Limb (tissue), 2 donors: ENCODE data around the gene HOMER1.

Source experiments
- DNase-seq, 2 donors: peaks; one replicate each; pipeline ENCODE4 v3.0.0-alpha.2; 2016; ENCODE audit errors: extremely low spot score in 2 of 2

HOMER1 gene

GRCh38 chr5:79513704-79514390 lies at the start of gene HOMER1:
TSS of gene HOMER1 (minus strand) at chr5:79514134. CDS start at chr5:79512774, 1,360 bp downstream.
- DNase-seq: peak; percentile 72 to 95

DNA sequence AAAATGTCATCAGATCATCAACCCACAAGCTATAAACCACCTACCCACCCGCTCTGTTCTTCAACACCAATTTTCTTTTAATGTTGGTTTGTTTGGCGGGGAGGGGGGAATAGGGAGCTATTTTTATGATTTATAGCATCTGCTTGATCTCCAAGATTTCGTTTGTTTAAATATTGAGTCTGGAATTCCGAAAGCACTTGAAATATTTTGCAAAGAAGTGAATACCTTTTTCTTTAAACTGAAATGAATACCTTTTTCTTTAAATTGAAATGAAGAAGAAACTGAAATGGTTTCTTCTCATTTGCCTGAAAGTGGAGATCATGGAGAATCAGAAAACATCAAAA lies 49.3 kb upstream of the HOMER1 start:
- DNase-seq: no peak

DNA sequence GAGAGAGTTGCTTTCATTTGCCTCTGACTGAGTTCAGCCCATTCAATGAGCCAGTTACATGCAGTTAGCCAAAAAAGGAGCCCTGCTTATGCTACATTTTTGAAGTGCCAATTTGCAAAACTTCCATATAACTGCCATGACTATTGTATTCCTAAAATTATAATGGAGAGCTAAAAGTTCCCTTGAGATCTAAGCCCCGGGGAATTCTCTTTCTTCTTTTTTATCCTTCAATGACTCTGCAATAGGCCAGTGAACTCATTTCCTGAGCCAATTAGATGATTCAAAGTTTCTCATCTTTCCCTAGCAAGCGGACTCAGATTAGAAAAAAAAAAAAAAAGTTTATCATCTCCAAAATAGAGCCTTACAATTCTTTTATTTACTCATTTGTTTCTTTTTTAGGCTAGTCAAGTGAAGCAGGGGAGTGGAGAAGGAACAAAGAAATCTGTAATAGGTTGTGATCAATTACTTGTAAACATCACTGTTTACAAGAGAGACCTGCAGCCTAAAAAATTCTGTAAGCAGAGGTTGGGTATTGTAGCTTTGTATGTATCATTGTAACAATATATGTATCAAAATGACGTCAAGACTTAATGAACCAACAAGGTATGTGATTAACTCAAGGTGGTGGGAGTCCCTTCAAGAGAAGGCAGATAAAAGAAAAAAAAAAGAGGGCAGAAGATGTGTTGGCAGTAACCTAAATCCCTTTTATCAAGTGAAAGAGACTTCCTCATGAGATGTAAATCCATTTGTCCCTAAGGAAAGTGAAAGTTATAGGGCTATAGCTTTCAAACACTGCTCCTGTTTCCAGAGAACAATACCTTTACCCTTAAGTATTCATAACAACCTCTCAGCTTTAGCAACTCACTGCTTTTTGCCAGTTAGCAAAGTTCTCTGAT lies 48.7 kb upstream of the HOMER1 start:
- DNase-seq: no peak

GRCh38 chr5:79561525-79561893 lies 47.6 kb upstream of the HOMER1 start:
- DNase-seq: no peak

GRCh38 chr5:79560771-79561524 lies 47.0 kb upstream of the HOMER1 start:
- DNase-seq: no peak

- DNase-seq: no peak
These were observed 41.5 kb upstream of the HOMER1 start for GRCh38 chr5:79555418-79555817.

DNA sequence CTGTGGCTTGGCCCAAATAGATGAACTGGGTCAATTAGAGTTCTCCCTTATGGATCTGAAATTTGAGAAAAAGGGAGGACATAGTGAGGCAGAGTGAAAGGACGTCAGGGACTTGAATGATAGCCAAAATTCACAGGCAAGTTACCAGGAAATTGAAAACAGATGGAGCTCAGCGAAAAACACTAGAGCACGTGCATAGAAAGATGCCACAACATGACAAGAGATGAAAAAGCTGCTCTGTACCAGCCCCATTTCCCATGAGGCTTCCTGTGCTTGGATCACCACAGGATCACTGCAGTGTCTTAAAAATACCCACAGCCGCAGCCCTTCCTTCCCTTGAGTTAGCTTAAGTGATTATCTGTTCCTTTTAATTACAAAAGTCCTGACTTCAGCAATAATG lies 39.0 kb upstream of the HOMER1 start:
- peak in 1 of 2 donors; percentile 16 for DNase-seq

DNA sequence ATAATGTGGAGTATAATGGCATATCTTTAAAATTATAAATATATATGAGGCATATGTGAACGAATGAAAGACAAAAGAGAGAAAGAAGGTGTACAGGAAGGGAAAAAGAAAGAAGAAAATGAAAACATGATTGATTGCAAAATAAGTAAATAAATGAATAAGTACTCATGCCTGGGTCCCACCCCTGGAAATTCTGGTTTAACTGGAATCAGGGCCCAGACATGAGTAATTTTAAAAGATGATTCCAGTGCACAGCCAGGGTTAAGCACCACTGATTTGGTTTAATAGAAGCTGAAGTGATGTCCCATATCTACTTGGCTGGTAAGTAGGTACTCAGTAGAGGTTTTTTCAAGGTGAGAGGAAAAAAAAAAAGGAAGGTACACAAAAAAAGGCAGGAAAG lies 34.0 kb upstream of the HOMER1 start:
- DNase-seq: no peak

DNA sequence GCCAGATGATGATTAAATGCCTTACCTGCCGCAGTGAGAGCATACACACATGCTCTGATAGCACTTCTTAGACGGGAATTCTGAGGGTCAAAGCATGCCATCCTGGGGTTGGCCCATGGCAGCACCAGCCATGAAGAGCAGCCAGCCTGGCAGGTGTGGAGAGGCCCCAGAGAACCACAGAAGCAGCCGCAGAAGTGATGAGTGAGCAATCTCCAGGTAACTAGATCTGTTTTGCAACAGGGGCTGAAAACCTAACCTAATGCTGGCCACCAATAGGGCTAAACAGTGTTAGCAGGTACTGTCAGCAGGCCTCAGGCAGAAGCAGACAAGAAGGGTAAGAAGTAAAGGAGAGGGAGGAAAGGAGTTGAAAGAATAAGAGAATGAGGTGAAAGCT lies 33.5 kb upstream of the HOMER1 start:
- DNase-seq: no peak

GRCh38 chr5:79546782-79547428 lies 33.0 kb upstream of the HOMER1 start:
- DNase-seq: no peak

DNA sequence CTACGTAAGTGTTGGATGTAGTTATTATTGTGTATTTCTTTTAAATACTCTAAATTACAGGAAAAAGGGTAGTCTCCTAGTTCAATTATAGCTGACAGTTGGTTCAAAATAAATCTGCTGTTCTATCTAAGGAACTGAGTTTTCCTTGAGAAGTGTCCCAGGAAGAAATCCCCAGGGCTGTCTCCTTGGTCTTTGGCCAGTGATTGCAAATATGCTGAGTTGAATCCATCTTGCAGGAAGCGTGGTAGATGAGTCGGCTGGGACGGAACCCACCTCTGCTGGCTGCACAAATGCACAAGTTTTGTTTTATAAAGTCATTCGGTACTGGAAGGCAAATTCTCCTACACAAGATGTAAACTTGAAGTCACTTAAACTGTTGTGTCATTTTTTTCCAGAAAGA lies 30.2 kb upstream of the HOMER1 start:
- no peak for DNase-seq

GRCh38 chr5:79540939-79541338 lies 27.0 kb upstream of the HOMER1 start:
- DNase-seq: no peak

- no peak for DNase-seq
These were observed 22.4 kb upstream of the HOMER1 start for GRCh38 chr5:79536193-79536906.

- DNase-seq: no peak
These were observed 21.7 kb upstream of the HOMER1 start for GRCh38 chr5:79535477-79536192.

- DNase-seq: no peak
These were observed 15.2 kb upstream of the HOMER1 start for GRCh38 chr5:79529110-79529509.

DNA sequence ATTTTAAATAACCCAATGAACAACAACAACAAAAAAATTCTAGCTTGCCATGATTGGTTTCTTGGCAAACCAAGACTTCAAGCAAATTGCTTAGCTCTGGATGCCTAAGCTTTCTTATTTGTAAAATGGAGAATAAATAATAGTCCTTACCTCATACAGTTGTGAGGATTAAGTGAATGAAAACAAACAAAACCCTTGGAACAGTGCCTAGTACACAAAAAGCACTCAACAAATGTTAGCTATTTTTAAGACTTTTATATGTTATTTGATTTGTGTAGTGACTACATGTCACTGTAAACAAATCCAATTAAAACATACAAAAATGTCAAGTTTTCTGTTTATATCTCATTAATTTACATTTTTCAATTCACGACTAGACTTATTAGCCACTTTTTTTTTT lies 13.5 kb upstream of the HOMER1 start:
- DNase-seq: no peak

- DNase-seq: no peak
These were observed 13.0 kb upstream of the HOMER1 start for GRCh38 chr5:79526928-79527327.

DNA sequence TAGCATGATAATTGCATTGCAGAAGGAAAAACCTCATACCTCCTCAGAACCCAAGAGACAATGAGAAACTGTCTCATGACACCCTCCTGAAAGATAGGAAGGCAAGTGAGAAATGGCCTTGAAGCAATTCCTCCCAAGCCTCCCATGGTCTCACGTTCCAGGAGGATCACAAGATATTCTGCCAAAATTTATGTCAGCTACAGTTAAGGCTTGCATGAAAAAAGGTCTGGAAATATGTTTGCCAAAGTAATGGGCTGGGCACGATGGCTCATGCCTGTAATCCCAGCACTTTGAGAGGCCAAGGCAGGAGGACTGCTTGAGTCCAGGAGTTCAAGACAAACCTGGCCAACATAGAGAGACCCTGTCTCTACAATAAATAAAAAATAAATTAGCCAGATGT lies 12.6 kb upstream of the HOMER1 start:
- DNase-seq: no peak

DNA sequence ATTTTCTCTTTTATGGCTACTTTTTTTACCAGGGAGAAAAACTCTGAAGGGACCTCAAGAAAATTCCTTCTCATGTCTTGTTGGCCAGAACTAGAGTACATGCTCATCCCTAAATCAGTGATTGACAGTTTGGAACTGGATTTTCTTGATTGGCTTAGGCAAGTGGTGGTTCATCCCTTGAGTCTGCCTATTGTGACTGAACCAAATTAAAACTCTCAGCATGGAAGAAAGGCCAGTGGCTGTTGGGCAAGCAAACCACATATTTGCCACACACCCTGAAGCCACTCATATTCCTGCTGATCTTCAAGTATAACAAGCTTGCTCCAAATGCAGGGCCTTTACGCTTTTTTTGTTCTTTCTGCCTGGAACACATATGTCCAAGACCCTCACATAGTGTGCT lies 7.2 kb upstream of the HOMER1 start:
- DNase-seq: no peak

- no peak for DNase-seq
These were observed 4.8 kb upstream of the HOMER1 start for GRCh38 chr5:79518718-79519117.
